CD4-positive, alpha-beta T cell treated with Interleukin-17A for 1 hour (primary cell): ENCODE results near the gene ADAMTS1.

Experiments
- DNase-seq: peaks from one replicate; pipeline ENCODE4 v3.0.0-alpha.2; 2020

Gene ADAMTS1

DNA sequence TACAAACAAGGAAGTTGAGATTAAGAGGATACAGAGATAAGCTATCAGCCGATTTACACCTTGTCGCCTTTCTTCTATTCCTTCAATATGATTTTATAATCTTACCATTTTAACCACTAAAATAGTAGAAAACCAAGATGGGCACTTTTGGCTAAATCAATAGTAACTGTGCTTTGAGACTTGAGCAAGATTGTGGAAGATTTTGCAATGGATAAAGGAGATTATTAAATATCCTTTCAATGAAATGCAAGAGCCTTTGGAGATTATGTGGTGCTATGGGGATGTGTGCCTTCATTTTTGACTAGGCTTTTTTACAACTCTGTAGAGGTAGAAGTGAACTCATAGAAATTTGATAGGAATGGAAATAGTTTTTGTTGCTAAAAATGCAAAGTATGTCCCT, 33.7 kb downstream of the ADAMTS1 start:
- DNase-seq: no peak

DNA sequence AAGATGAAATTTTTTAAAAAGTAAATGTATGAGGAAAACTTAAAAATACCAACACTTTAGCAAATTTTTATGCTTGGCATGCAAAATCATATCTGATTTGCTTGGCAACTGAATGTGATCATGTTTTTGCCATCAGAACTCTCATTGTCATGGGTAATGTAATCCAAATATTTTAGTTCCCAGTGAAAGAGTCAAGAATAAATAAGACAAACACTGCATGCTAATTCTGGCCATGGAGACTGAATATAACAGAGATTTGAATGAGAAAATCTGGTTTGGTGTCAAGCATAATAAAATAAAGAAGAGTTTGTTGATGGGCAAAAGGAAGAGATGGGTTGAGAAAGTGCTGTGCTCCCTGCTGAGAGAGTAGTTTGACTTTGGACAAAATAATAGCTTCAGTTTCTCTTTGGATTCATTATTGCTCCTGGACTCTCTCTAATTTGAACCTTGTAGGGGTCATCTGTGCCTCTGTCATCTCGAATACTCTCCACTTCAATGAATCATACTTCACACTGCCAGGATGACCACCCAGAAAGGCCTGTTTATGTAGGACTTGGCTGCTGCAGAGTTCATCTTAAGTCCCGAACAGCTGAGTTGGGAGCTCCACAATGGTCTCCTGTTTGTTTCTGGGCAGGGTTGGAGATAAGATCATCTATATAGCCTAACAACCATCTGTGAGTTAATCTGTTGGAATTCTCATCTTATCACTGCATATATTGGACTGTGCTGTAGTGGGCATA, 34.4 kb downstream of the ADAMTS1 start:
- DNase-seq: no peak

GRCh38 chr21:26810266-26810665, 34.9 kb downstream of the ADAMTS1 start:
- no peak for DNase-seq

DNA sequence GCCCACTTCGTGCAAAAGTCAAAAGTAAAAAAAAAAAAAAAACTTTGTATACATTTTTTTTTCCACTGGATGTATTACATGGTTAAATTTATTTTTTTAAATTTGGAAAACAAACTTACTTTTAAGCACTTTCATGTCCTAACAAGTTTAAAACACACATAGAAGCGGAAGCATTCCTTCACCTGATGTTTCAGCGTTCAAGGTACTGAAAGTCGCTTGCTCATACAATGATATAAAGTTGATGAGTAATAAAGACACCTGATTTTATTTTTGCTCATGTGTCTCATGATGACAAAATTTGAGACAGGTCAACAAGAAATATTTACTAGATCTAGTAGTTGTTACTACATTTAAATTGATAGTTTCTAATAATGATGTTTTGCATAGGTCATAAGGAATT, 35.5 kb downstream of the ADAMTS1 start:
- no peak for DNase-seq

DNA sequence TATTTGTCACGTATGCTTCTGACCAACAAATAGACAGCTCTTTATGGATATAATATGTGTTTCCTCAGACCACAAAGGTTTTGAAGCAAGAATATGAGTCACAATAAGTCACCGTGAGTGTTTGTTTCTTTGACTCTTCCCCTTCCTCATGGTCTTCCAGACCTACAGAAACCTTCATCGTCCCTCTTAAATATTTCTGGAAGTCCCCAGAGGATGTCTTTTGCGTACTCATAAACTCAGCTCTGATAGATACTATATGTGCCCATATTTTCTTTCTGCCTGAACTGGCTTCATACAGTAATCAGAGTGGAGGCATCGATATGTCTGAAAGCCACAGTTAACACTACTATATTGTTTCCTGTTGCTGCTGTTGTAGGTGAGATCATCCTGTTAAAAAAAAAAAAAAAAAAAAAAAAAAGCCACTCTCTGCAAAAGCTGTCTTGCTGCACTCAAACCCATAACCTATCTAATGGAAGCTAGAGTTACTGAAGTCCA, 38.4 kb downstream of the ADAMTS1 start:
- no peak for DNase-seq

GRCh38 chr21:26804895-26805609, 40.2 kb downstream of the ADAMTS1 start:
- no peak for DNase-seq

DNA sequence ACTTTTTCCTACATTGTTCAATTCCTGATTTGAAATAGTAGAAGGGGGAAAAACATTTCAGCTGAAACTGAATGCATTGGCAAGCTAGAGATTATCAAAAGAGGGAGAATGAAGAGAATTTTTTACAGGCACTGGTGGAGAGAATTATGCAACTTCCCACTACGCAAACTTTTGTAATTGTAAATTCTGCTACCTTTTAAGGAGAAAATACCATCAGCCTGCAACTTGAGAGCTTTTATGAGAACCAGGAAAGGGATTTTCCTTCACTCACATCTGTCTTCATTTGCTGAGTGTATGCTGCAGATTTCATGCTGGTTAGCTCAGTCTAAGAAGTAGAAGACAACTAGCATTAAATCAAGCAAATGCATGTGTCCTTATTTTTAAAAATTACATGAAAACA, 43.7 kb downstream of the ADAMTS1 start:
- no peak for DNase-seq

GRCh38 chr21:26800970-26801431, 44.2 kb downstream of the ADAMTS1 start:
- no peak for DNase-seq

DNA sequence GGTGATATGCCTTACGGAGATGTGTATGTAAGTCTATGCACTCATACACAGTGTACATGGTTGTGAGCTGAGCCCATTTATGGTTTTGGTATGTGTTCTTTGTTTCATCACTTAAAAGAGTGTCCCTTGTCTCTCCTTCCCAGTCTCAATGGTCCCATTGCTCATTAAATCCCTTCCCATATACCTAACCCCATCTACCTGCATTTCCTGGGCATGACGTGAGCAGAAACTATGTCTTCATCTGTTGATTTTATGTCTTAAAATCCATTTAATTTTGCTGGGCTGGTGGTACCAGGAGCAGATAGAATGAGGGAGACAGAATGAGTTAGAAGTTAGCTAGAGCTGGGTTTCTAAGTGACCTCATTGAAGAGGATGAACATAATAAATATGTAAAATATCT, 44.8 kb downstream of the ADAMTS1 start:
- DNase-seq: no peak

DNA sequence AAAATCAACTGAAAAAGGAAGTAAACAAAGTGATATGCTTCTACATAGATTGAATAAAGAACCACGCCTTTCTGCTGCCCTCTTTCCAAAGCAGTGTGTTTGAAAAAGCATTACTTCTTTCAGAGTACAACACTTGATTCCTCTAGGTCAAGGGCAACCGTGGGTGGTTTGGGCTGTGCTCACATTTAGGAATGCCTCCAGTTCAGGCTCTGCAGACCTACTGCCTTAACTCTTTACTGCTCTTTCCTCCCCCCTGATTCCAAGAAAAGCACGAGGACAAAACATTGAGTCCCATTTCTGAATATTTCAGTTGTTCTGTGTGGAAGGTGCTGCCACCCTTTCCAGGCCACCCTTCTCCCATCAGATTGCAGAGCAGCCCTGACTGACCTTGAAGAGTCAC, 45.2 kb downstream of the ADAMTS1 start:
- no peak for DNase-seq

- no peak for DNase-seq
These were observed 46.1 kb downstream of the ADAMTS1 start for GRCh38 chr21:26798856-26799751.

DNA sequence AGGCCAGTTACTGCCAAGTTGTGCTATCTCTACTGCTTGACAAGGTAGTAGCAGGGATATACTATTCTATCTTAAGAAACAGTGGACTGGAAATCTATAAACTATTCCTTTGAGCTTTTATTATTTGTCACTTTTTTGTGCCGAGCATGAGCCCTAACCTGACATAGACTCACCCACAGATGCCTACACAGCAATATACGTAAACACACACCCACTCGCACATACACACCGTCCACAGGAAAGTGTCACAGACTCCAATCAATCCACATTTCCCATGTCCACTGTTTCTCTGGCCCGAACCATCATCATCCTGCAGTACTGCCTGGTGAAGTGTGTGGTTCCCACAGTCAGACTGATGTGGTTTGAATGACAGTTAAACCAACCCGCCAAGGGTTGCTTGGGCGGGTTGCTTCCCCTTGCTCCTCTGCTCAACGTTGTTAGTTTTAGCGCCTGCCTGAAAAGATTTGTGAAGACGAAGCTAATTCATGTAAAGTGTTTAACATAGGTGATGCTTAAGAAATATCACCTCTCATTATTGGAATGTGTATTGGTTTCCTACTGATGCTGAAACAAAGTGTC, 47.2 kb downstream of the ADAMTS1 start:
- no peak for DNase-seq

- DNase-seq: no peak
These were observed 49.3 kb downstream of the ADAMTS1 start for GRCh38 chr21:26795866-26796329.

- DNase-seq: no peak
These were observed 49.8 kb downstream of the ADAMTS1 start for GRCh38 chr21:26795412-26795805.

DNA sequence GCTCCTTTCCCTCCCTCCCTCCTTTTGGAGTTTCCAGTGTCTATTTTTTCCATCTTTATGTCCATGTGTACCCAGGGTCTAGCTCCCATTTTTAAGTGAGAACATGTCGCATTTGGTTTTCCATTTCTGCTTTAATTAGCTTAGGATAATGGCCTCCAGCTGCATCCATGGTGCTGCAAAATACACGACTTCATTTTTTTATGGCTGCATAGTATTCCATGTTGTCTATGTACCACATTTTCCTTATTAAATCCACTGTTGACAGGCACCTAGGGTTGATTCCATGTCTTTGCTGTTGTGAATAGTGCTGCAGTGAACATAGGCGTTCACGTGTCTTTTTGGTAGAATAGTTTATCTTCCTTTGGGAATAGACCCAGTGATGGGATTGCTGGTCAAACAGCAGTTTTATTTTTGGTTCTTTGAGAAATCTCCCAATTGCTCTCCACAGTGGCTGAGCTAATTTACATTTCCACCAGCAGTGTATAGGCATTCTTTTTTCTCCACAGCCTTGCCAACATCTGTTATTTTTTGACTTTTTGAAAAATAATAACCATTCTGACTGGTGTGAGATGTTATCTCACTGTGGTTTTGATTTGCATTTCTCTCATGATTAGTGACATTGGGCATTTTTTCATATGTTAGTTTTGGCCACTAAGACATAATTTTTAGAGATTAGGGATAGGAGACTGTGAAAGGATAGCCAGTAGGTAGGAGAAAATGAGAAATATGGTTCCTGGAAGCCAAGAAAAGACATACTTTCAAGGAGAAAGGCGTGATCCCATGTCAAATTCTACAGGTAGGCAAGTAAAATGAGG, 50.4 kb downstream of the ADAMTS1 start:
- DNase-seq: no peak

GRCh38 chr21:26790296-26790695, 54.9 kb downstream of the ADAMTS1 start:
- no peak for DNase-seq

DNA sequence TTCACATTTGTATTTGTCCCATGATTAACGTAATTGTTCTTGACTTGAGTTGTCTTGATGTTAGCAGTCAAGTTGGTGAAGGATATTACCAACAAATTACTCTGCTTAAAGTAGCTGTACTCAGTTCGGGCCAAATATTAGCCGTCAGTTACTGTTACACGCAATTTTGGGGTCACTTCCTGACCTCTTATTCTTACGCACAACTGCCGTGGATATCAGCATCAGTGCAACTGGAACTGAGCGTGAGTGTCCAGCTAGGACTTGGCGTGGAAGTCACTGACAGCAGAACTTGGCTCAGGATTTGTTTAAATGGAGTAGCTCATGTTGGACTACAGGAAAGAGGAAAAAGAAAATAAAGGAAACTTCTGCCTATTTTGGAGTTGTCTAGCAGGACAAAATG, 56.4 kb downstream of the ADAMTS1 start:
- no peak for DNase-seq
